OCI-LY1 (cell line): Measurements from ENCODE around the gene HOXC10.

Source experiments
- CTCF ChIP-seq: fragments of 200-600 bp; sonication (generic), shearing (Covaris generic); IDR thresholded peaks from 2 replicates; pipeline ENCODE4 v1.5.1; 2017; ENCODE audit warnings: mild to moderate bottlenecking, antibody characterized with exemption, low read length, moderate library complexity, mixed read lengths
- EZH2 ChIP-seq: fragments of 200-600 bp; sonication (generic), shearing (Covaris generic); IDR thresholded peaks from 2 replicates; pipeline ENCODE4 v1.8.0; 2017; ENCODE audit warnings: borderline replicate concordance, mixed run types, mild to moderate bottlenecking, antibody characterized with exemption, low read length, moderate library complexity, mixed read lengths

- TF ChIP-seq EZH2 = no peak
- no peak for TF ChIP-seq CTCF
These were observed 22.8 kb downstream of the HOXC10 start for GRCh38 chr12:54007538-54008259.
